IPS-18c (cell line): ENCODE measurements around the gene SMOC1.

Source experiments
- H3K4me3 ChIP-seq: 2 replicates; pipeline ENCODE4 v1.7.0; 2013; ENCODE audit warnings: low read depth, mild to moderate bottlenecking, low read length, moderate library complexity; ENCODE audit not compliant: insufficient read depth
- H3K9me3 ChIP-seq: one replicate; pipeline ENCODE4 v1.6.1; 2013; ENCODE audit warnings: mild to moderate bottlenecking, low read length, moderate library complexity; ENCODE audit not compliant: control insufficient read depth, insufficient read depth

Gene SMOC1

DNA sequence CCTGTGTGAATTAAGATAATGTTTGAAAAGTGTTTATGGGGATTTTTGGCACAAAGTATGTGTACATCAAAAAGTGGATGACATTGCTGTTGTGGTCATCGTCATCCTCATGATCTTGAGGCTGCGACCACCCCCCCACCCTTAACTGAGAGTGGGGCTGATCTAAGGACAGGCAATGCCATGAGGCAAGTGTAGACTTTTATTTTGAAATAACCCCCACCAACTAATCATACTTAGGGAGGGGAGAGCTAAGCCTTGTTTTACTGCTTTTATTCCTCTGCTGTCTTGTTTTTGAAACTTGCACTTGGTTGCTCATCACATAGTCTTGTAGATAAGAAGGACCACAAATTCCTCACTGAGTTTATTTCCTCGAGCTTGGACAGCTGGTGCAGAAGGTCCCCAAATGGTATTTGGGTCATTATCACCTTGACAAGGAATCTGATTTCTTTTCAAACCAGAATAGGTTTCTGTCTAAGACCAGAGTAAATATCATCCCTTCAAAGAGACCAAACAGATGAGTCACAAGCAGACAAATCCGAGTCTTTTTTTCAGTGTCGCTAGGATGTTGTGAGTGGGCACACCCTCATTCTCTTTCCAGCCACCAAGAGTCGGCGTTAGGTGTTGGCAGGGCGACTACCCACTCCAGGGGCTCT lies 23.9 kb upstream of the SMOC1 start:
- H3K9me3 ChIP-seq: peaks cover 4% of the 10 kb centered on the region
- H3K4me3 ChIP-seq: no peak overlapping the region

DNA sequence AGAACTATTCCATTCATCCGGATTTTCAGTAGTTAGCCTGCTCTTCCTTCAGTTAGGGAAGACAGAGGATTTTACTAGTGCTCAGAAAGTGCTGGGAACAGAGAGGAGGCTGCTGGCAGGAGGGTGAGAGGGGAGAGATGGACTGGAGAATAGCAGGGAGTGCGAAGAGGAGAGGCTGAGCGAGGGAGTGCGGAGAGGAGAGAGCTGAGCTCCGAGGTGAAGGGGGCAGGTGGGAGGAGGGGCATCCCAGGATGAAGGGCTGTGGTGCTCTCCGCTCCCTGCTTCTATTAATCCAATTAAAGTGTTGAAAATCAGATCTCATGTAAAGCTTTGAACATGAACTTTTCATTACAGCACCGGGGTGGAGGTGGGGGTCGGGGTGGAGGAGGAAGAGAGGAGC lies 20.4 kb upstream of the SMOC1 start:
- peaks cover 4% of the 10 kb centered on the region for H3K9me3 ChIP-seq
- H3K4me3 ChIP-seq: no peak overlapping the region

DNA sequence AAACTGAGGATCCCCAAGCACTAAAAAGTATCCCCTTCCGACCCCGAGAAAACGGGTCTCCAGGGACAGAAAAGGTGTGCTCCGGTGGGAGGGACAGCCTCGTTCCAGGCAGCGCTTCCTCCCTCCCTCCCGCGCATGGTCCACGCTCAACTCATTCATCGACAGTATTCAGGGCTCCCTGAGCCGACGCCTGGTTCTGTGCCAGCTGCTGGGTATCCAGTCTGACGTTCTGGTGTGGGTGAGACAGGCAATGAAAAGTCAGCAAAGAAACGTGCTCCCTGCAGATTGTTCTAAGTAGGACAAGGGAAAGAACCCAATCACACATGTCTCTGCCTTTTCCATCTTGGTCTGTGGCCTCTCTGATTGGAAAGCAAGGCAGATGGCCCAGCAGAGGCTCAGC lies 19.6 kb upstream of the SMOC1 start:
- peaks cover 8% of the 10 kb centered on the region for H3K9me3 ChIP-seq
- no peak overlapping the region for H3K4me3 ChIP-seq

DNA sequence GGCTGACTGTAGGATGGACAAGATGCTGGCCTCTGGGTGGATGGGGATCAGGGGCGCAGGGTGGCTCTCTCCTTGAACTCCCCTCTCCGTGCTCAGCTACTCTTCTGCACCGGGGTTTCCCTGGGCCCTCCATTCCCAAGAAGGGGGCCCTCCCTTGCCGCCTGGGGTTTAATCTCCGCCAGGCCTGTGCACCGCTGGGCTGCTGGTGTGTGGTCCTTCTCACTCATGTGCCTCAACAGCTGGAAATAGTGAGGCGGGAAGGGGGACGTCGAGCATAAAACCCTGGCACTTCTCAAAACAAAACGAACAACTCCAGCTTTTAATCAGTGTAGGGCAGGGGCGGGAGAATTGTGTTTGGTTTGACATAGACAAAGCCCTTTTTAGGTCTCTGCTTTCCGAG lies 19.0 kb upstream of the SMOC1 start:
- H3K4me3 ChIP-seq: no peak overlapping the region
- peaks cover 6% of the 10 kb centered on the region for H3K9me3 ChIP-seq

DNA sequence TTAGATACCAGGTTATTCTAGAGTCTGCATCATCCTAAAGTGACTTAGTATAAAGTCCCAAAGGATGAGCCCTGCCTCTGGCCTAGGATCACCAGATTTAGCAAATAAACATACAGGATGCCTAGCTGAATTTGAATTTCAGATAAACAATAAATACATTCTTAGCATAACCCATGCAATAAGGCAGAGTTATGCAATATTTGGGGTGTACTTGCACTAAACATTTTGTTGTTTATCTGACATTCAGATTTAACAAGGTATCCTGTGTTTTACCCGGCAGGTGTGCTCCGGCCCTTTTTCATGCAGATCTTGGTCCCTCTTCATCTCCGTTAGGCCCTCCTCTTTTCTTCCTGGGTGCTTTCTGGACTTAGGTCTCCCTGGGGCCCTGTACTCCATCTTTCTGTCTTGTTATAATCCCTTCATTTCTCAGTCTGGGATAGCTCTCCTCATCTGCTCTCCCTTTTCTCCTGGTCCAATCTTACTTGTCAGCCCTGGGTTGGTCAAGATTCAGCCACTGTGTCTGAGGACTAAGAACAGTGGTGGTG lies 18.1 kb upstream of the SMOC1 start:
- Histone ChIP-seq H3K9me3 (peaks cover 5% of the 10 kb centered on the region), H3K4me3 (no peak overlapping the region)

DNA sequence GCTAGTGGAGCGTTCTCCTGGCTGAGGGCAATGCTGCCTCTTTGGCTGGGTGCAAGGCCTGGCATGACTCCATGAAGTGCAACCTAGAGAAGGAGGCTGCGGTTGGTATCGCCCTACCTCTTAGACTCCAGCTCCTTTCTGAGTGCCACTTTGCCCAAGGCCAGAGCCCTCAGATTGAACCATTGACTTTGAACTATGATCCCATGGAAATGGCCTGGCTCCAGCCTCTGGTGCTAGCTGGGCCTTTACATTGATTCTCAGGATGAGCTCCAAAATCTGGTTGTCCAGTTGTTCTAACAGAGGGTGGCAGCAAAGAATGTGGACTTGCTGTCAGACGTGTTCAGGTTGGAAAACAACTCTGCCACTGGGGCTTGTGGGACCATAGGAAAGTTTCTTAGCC lies 16.1 kb upstream of the SMOC1 start:
- Histone ChIP-seq H3K9me3 (peaks cover 5% of the 10 kb centered on the region), H3K4me3 (no peak overlapping the region)

DNA sequence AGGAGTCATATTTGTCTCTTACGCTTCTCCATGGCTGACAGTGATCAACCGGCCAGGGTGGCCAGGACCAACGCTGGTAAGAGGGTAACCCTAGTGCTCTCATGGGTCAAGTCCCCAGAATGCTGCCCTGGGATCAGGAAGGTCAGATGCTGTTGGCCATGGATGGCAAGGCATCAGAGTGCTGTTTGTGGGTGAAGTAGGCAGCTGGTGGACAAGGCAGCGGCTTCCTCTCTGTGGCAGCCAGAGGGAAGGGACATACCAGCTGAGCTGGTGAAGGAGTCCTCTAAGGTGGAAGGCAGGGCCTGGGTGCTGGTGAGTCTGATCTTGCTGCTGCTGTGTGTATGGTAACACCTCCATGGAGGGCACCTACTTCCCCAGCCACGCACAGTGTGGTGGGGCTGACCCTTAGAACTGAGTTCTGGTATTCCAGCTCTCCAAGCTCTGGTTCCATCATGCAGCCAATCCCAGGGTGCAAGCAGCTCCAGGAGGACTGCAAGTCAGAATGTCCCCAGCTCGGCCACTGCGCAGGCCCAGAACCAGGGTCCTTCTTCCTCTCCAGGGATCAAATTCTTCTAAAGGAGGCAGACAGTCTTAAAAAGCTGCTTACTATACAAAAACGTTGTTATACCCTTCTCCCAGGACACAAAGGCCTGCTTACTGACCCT lies 13.4 kb upstream of the SMOC1 start:
- Histone ChIP-seq H3K9me3 (peaks cover 3% of the 10 kb centered on the region), H3K4me3 (no peak overlapping the region)

DNA sequence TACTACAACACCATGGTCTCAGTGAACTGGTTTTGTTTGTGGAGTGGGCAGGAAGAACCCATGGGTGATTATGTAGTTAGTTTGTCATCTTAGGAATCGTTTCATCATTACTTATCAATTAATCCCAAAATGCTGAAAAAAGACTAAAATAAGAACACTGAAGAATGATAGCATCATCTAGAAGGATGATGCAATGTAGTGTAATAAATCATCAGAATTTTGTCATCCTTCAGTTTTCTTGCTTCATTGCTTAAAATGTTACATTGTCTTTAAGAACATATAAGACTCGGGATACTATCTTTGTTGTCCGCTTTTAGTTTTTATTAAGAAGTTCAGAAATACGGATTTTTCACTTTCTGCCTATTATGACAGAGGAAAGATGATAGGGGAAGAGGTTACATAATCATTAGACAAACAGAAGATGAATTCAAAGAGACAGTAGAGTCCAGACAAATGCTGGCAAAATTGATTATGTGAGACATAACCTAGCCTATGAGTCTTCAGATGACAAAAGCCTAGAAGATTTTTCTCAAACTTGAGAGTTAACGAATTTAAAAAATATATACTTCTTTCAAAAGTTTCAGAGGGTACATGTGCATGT lies 10.8 kb upstream of the SMOC1 start:
- peaks cover 3% of the 10 kb centered on the region for H3K9me3 ChIP-seq
- H3K4me3 ChIP-seq: no peak overlapping the region

DNA sequence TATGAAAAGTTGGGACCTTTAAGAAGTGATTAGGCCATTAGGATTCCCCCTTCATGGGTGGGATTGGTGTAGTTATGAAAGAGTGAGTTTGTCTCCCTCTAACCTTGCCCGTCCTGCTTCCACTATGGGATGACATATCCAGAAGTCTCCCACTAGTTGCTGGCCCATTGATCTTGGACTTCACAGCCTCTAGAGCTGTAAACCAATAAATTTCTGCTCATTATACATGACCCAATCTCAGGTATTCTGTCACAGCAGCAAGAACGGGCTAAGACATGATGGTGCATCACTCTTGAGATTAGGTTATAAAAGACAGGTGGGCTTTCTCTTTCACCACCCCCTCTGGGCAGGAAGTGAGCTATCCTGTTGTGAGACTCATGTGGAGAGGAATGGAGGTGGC lies 8.6 kb upstream of the SMOC1 start:
- Histone ChIP-seq H3K4me3 (no peak overlapping the region), H3K9me3 (no peaks in the 10 kb centered on the region)

DNA sequence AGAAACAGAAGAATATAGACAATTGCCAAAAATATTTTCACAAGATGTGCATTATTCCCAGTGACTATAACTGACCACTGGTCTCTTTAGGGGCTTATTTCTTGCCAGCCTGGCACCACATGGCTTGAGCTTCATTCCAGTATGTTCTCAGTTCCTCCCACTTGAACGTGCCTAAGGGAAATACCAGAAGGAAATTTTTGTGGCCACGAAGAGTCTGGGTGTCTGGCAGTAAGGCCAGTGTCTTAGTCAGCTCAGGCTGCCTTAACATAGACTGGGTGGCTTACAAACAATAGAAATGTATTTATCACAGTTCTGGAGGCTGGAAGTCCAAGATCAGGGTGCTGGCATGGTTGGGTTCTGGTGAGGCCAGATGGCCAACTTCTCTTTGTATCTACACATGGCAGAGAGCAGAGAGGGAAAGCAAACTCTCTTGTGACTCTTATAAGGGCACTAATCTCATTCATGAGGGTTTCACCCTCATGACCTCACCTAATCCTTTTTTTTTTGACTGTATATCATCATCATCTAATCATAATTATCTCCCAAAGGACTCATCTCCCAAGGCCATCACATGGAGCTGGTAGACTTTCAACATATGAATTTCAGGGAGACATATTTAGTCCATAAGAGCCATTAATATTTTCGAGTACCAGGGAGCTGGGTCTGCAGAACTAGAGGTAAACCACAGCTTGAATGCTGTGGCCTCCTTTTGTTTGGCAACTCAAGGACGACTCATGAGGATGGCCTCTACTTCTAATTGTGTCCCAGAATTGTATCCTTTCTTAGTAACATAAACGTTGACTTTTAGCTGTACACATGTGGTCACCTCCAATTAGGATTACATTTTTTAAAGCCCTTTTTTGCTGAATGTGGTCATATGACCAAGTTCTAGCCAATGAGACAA lies 5.1 kb upstream of the SMOC1 start:
- H3K4me3 ChIP-seq: no peak overlapping the region
- no peaks in the 10 kb centered on the region for H3K9me3 ChIP-seq

DNA sequence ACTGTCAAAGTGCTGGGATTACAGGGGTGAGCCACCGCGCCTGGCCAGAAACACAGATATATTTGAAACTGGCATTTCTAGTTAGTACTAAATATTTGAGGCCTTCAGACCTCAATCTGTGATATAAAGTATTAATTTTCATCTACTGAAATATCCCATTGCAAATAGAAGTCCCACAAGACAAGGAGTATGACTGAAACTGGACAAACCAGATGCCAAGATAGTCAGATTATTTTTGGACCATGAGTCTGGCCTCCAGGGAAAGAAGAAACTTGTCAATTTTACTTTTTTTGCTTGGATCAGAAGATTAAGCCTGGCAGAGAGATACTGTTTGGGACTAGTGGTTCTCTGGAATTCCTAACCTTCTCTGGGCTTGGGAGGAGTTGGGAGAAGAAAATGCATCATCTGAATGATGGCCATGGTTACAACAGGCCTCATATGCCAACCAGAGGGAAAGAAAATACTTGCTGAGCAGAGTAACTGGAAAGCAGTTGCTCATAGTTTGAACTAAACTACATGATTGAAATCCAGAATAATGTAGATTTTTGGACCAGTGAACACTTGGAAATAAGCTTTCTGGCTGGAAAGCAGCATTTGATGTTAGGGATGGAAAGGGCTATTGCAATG lies 2.9 kb upstream of the SMOC1 start:
- Histone ChIP-seq H3K9me3 (no peaks in the 10 kb centered on the region), H3K4me3 (no peak overlapping the region)

DNA sequence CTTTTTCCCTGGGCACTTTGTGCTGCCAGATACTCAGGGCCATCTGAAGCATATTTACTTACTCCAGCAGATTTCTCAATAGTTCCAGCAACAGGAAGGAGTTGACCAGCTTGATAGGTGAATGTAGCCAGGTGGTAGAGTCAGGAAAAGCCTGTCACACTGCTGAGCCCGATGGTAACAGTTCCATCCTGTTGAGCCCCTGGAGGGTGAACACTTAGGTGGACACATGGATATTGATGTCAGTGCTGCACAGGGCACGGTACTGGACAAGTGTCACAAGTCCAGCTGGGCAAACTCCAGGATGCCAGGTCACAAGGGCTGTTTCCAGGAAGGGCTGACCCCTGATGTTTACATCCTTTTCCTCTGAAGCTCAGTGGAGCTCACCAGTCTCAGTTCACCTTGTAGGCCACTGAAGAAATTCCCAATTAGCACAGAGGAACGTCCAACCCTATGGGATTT lies 2.3 kb upstream of the SMOC1 start:
- Histone ChIP-seq H3K4me3 (no peak overlapping the region), H3K9me3 (no peaks in the 10 kb centered on the region)

DNA sequence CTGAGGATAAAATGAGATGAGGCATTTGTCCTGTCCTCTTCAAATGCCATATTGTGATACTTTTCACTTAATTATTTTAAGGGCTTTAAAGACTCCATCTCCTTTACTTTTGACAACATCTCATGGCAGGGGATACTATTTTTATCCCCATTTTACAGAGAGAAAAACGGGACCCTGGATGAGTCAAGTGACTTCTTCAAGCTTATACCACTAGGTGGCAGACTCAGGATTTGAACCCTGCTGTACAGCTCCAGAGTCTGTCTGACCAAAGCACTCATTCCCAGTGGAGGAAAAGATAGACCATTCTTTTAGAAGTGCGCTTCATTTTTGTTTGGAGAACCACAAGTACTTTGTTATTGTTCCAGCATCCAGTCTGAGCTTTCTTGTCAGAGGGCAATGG lies 1.7 kb upstream of the SMOC1 start:
- no peak overlapping the region for H3K4me3 ChIP-seq
- H3K9me3 ChIP-seq: no peaks in the 10 kb centered on the region

DNA sequence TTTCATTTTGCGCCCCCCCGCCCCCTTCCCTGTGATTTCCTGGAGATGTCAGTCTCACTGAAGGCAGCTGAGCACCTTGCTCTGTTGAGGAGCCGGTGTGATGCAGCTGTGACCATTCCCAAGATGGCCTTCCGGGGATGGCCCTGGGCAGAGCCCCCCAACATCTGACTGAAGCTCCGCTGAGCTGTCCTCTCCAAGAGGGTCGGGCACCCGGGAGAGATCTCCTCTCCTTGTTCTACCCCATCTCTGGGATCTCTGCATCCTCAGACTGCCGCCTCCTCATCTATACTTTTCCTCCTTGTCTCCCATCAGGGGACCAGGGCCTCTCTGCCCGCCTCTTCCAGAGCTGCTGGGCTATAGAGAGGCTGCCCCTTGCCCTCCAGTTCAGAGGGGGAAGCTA lies 965 bp upstream of the SMOC1 start:
- H3K4me3 ChIP-seq: no peak overlapping the region
- H3K9me3 ChIP-seq: no peaks in the 10 kb centered on the region

DNA sequence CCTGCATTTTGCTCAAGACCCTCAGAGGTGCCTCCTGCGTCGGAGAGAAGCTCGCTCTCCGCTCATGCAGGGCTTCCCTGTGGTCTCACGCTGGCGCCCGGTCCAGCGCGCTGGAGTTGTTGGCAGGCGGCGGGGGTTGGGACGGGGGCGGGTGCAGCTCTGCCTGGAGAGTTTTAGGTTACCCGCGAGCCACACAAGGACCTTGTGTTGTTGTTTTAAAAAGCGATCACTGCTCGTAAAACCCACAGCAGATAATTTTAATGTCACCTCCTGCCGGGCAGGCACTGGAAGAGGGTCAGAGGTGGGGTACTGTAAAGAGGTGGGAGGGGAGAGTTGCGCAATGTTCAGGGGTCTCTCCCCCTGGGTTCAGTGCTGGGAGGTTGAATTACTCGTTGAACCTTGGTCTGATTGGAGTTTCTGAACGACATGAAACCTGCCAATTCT lies 850 bp downstream of the SMOC1 start:
- H3K4me3 ChIP-seq: peak overlapping the region; percentile 77
- no peaks in the 10 kb centered on the region for H3K9me3 ChIP-seq

DNA sequence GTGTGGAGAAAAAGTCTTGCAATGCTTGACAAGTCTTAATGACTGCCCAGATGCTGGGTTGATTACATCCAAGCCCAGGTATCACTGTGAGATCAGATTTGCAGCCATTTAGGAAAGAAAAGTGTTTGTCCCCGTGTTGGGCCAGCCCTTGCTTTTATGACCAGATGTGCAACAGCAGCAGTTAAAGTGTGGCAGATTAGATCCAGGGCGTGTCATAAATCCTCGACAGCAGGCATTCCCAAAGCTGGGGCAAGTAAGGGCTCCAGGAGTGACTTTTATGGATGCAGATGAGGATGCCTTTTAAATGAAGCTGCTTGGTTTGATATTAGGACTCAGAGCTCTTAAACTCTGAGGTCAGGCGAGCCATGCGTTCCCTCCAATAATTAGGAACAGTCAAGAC lies 1.7 kb downstream of the SMOC1 start:
- Histone ChIP-seq H3K4me3 (peak overlapping the region; percentile 22; the same call in 1 of the 2 replicates), H3K9me3 (no peaks in the 10 kb centered on the region)
